ENCODE measurements around the gene RTP1. TPM values are rescaled to one million over a fixed set of nuclear protein-coding genes. Genes with fewer than 3 reads are reported as not detected.
"Not testable (repeated sequence)": the region's sequence is repeated elsewhere in the genome, so short reads cannot be mapped to it uniquely, and the experiment has no call there.

RTP1 gene
- total RNA-seq, 4 donors from 2014 or later: not detected

- 63% methylated on average over 4 of the region's 4 CpGs for WGBS
- no peaks in the 10 kb centered on the region for H3K27me3 ChIP-seq
- no peak overlapping the region for H3K27ac ChIP-seq
- no peak overlapping the region for H3K4me3 ChIP-seq
- peaks cover 4% of the 10 kb centered on the region for H3K4me1 ChIP-seq
- H3K9me3 ChIP-seq: no peaks in the 10 kb centered on the region
- no peak for DNase-seq (ENCODE audit: low spot score in 2 of 2)
- TF ChIP-seq POLR2A (IDR thresholded peaks at IDR 0.05) (no peak), POLR2AphosphoS5 (IDR thresholded peaks at IDR 0.05) (no peak), EP300 (IDR thresholded peaks at IDR 0.05) (no peak)
- TF ChIP-seq, protein P1, sequence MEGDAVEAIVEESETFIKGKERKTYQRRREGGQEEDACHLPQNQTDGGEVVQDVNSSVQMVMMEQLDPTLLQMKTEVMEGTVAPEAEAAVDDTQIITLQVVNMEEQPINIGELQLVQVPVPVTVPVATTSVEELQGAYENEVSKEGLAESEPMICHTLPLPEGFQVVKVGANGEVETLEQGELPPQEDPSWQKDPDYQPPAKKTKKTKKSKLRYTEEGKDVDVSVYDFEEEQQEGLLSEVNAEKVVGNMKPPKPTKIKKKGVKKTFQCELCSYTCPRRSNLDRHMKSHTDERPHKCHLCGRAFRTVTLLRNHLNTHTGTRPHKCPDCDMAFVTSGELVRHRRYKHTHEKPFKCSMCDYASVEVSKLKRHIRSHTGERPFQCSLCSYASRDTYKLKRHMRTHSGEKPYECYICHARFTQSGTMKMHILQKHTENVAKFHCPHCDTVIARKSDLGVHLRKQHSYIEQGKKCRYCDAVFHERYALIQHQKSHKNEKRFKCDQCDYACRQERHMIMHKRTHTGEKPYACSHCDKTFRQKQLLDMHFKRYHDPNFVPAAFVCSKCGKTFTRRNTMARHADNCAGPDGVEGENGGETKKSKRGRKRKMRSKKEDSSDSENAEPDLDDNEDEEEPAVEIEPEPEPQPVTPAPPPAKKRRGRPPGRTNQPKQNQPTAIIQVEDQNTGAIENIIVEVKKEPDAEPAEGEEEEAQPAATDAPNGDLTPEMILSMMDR (IDR thresholded peaks at IDR 0.05): no peak
- no peaks in the 10 kb centered on the region for H3K36me3 ChIP-seq
Observed at GRCh38 chr3:187198490-187198889, 1.2 kb downstream of the RTP1 start.

DNA sequence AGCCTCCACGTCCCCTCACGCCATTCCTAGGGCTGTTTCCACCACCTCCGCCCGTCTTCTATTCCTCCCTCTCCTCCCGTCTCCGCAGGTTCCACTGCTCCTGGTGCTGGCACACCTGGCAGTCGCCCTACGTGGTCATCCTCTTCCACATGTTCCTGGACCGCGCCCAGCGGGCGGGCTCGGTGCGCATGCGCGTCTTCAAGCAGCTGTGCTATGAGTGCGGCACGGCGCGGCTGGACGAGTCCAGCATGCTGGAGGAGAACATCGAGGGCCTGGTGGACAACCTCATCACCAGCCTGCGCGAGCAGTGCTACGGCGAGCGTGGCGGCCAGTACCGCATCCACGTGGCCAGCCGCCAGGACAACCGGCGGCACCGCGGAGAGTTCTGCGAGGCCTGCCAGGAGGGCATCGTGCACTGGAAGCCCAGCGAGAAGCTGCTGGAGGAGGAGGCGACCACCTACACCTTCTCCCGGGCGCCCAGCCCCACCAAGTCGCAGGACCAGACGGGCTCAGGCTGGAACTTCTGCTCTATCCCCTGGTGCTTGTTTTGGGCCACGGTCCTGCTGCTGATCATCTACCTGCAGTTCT, 2.3 kb downstream of the RTP1 start:
- not testable (repeated sequence) for H3K4me3 ChIP-seq; H3K27me3 ChIP-seq; H3K36me3 ChIP-seq; H3K9me3 ChIP-seq; DNase-seq (ENCODE audit: low spot score in 2 of 2); H3K4me1 ChIP-seq; H3K27ac ChIP-seq
- 97% methylated on average over 19 of the region's 44 CpGs for WGBS

- no peak overlapping the region for H3K27ac ChIP-seq
- H3K36me3 ChIP-seq: no peaks in the 10 kb centered on the region
- TF ChIP-seq EP300 (IDR thresholded peaks at IDR 0.05) (no peak), POLR2A (IDR thresholded peaks at IDR 0.05) (no peak), POLR2AphosphoS5 (IDR thresholded peaks at IDR 0.05) (no peak)
- TF ChIP-seq, protein P1 (IDR thresholded peaks at IDR 0.05): no peak
Observed at GRCh38 chr3:187205683-187206082, 8.4 kb downstream of the RTP1 start.

GRCh38 chr3:187207062-187207461, 9.8 kb downstream of the RTP1 start:
- no peak for DNase-seq (ENCODE audit: low spot score in 2 of 2)
- H3K36me3 ChIP-seq: no peaks in the 10 kb centered on the region
- H3K27me3 ChIP-seq: peaks cover 2% of the 10 kb centered on the region
- H3K4me3 ChIP-seq: no peak overlapping the region
- no peaks in the 10 kb centered on the region for H3K9me3 ChIP-seq
- peaks cover 43% of the 10 kb centered on the region for H3K4me1 ChIP-seq
- 39% methylated on average over 2 of the region's 2 CpGs for WGBS
- TF ChIP-seq EP300 (IDR thresholded peaks at IDR 0.05): no peak
- no peak overlapping the region for H3K27ac ChIP-seq

More at GRCh38 chr3:187205683-187206082, 8.4 kb downstream of the RTP1 start:
- H3K27me3 ChIP-seq: peaks cover 2% of the 10 kb centered on the region
- no peak overlapping the region for H3K4me3 ChIP-seq
- no peaks in the 10 kb centered on the region for H3K9me3 ChIP-seq
- DNase-seq (ENCODE audit: low spot score in 2 of 2): no peak
- peaks cover 31% of the 10 kb centered on the region for H3K4me1 ChIP-seq
- WGBS: 74% methylated on average over 1 of the region's 2 CpGs

DNA sequence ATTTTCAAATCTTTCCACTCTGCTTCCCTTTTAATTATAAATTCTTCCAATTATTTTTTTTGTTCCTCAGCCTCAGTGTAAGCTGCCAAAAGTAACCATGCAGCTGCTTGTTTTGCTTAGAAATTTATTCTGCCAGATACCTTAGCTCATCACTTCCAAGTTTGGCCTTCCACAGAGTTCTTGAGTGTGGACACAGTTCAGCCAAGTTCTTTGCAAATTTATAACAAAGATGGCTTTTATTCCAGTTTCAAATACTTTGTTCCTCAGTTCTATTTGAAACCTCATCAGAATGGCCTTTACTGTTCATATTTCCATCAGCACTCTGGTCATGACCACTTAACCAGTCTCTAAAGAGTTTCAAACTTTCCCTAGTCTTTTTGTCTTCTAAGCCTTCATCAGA, 10.3 kb downstream of the RTP1 start:
- H3K4me1 ChIP-seq: peaks cover 48% of the 10 kb centered on the region
- DNase-seq (ENCODE audit: low spot score in 2 of 2): no peak

DNA sequence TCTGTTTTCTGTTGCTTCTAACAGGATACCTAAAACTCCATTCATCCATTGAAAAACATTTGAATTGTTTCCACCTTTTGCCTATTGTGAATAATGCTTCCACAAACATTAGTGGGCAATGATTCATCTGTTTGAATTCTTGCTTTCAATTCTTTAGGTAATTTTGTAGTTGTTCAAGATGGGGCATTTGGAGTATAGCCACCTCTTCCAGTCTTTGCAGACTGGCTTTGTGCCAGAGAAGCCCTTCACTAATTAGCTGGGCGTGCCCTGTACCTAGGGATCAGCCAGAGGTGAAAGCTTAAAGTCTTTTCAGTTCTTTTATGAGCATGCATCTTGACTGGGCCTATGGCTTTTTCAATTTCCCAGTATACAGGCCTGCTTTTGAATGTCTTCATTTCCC, 10.9 kb downstream of the RTP1 start:
- no peak for TF ChIP-seq POLR2AphosphoS5 (IDR thresholded peaks at IDR 0.05)
- TF ChIP-seq, protein P1 (IDR thresholded peaks at IDR 0.05): no peak
- no peak for TF ChIP-seq EP300 (IDR thresholded peaks at IDR 0.05)
- TF ChIP-seq POLR2A (IDR thresholded peaks at IDR 0.05): no peak
- Histone ChIP-seq H3K4me1 (peaks cover 48% of the 10 kb centered on the region), H3K27ac (peak overlapping the region; percentile 27)

More for the DNA sequence above, 10.3 kb downstream of the RTP1 start:
- no peak for TF ChIP-seq POLR2A (IDR thresholded peaks at IDR 0.05)
- TF ChIP-seq, protein P1 (IDR thresholded peaks at IDR 0.05): no peak
- no peak for TF ChIP-seq EP300 (IDR thresholded peaks at IDR 0.05)
- TF ChIP-seq POLR2AphosphoS5 (IDR thresholded peaks at IDR 0.05): no peak
- Histone ChIP-seq H3K27ac (peak overlapping the region; percentile 27), H3K36me3 (no peaks in the 10 kb centered on the region), H3K9me3 (no peaks in the 10 kb centered on the region), H3K4me3 (no peak overlapping the region), H3K27me3 (peaks cover 2% of the 10 kb centered on the region)

More for the DNA sequence above, 10.9 kb downstream of the RTP1 start:
- WGBS: 35% methylated on average over 1 of the region's 1 CpG
- H3K4me3 ChIP-seq: no peak overlapping the region
- DNase-seq (ENCODE audit: low spot score in 2 of 2): no peak
- peaks cover 2% of the 10 kb centered on the region for H3K27me3 ChIP-seq
- H3K9me3 ChIP-seq: no peaks in the 10 kb centered on the region
- H3K36me3 ChIP-seq: no peaks in the 10 kb centered on the region

All from suprapubic skin (tissue), 4 donors.